ENCODE measurements around the gene GUCY2D.

GRCh38 chr17:8051831-8052230 lies 49.4 kb downstream of the GUCY2D start:
- TF ChIP-seq, protein P1, sequence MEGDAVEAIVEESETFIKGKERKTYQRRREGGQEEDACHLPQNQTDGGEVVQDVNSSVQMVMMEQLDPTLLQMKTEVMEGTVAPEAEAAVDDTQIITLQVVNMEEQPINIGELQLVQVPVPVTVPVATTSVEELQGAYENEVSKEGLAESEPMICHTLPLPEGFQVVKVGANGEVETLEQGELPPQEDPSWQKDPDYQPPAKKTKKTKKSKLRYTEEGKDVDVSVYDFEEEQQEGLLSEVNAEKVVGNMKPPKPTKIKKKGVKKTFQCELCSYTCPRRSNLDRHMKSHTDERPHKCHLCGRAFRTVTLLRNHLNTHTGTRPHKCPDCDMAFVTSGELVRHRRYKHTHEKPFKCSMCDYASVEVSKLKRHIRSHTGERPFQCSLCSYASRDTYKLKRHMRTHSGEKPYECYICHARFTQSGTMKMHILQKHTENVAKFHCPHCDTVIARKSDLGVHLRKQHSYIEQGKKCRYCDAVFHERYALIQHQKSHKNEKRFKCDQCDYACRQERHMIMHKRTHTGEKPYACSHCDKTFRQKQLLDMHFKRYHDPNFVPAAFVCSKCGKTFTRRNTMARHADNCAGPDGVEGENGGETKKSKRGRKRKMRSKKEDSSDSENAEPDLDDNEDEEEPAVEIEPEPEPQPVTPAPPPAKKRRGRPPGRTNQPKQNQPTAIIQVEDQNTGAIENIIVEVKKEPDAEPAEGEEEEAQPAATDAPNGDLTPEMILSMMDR (conservative IDR thresholded peaks at IDR 0.05; ENCODE audit: low read depth, low read length): no peak
- TF ChIP-seq EZH2 (IDR thresholded peaks at IDR 0.05; ENCODE audit: borderline replicate concordance, low read depth, low read length, poor library complexity, severe bottlenecking): no peak

Data from A673 (cell line).